GM19351 (cell line): ENCODE measurements around the gene TESK2.
"Not testable (repeated sequence)": the region's sequence is repeated elsewhere in the genome, so short reads cannot be mapped to it uniquely, and the experiment has no call there.

ENCODE experiments used
- ATAC-seq: cut with Tn5 transposase; IDR thresholded peaks from one replicate; pipeline ENCODE4 v1.9.1; 2021; ENCODE audit warnings: mild to moderate bottlenecking, moderate library complexity; ENCODE audit not compliant: unreplicated experiment

TESK2 gene

DNA sequence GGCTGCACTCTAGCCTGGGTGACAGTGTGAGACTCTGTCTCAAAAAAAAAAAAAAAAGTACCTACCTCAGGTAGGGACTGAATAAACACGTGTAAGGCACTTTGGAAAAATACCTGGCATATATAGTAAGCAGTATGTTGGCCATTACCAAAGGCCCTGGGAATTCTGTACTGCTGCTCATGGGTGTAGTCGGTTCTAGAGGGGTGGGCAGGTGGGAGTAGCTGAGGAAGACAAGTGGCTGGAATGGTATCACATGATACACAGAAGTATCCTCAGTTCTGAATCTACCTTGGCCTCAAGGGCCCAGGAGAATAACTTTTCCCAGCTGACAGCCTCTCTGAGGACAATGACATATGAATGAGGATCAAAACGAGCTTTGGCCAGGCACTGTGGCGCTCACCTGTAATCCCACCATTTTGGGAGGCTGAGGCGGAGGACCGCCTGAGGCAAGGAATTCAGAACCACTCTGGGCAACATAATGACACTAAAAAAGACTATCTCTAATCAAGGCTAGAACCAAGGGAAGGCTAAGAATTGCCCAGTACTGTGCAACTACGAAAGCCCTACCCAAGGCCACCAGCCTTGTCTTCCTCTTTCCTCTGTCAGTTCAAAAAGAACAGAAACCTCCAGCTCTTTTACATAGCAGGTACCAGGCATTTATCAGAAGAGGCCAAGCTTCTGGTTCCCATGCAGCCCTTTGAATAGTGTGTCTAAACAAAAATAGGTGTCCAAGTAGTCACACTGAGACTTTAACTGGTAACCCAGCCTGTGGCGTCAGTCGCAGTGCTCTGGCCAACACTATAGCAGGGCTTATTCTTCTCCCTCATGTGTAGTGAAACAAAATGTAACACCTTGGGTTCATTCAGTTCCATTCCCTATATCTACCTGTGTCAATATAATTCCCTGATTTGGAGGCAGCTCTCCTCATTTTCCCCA, 19.3 kb upstream of the TESK2 start:
- no peak for ATAC-seq

DNA sequence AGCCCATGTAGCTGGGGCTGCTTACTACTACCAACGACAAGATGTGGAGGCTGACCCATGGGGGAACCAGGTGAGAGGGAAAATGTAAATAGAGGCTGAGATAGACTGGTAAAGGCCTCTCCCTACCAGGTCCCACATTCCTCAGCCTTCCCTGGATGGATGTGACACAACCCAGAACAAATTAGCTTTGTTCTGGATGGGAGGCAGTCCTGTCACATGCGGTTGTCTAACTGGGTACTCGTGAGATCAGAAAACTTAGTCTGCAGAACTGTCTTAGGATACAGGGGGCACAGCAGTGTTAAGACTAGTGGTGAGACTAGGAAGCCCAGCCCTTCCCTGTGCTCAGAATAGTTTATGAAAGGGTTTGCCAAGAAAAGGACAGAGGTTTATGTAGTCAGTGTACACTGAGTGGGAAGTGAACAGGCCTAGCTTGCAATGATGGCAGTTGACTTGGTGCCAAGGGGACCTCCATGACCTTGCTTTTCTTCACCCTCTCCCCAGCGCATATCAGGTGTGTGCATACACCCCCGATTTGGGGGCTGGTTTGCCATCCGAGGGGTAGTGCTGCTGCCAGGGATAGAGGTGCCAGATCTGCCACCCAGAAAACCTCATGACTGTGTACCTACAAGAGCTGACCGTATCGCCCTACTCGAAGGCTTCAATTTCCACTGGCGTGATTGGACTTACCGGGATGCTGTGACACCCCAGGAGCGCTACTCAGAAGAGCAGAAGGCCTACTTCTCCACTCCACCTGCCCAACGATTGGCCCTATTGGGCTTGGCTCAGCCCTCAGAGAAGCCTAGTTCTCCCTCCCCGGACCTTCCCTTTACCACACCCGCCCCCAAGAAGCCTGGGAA, 17.6 kb upstream of the TESK2 start:
- no peak for ATAC-seq

- no peak for ATAC-seq
Measured at GRCh38 chr1:45507893-45508292, 16.9 kb upstream of the TESK2 start.

- ATAC-seq = no peak
Measured at GRCh38 chr1:45507195-45507594, 16.2 kb upstream of the TESK2 start.

- no peak for ATAC-seq
Measured at GRCh38 chr1:45503462-45504360, 12.7 kb upstream of the TESK2 start.

- ATAC-seq = no peak
Measured at GRCh38 chr1:45501505-45501859, 10.5 kb upstream of the TESK2 start.

- ATAC-seq = no peak
Measured at GRCh38 chr1:45499415-45499769, 8.4 kb upstream of the TESK2 start.

- ATAC-seq = no peak
Measured at GRCh38 chr1:45498279-45498678, 7.3 kb upstream of the TESK2 start.

GRCh38 chr1:45493116-45493697, 2.2 kb upstream of the TESK2 start:
- ATAC-seq = no peak

- no peak for ATAC-seq
Measured at GRCh38 chr1:45492691-45493090, 1.7 kb upstream of the TESK2 start.

- no peak for ATAC-seq
Measured at GRCh38 chr1:45491487-45492260, 711 bp upstream of the TESK2 start.

- ATAC-seq = no peak
Measured at GRCh38 chr1:45490121-45490625, 790 bp downstream of the TESK2 start.

- not testable (repeated sequence) for ATAC-seq
Measured at GRCh38 chr1:45489379-45489778, 1.6 kb downstream of the TESK2 start.

DNA sequence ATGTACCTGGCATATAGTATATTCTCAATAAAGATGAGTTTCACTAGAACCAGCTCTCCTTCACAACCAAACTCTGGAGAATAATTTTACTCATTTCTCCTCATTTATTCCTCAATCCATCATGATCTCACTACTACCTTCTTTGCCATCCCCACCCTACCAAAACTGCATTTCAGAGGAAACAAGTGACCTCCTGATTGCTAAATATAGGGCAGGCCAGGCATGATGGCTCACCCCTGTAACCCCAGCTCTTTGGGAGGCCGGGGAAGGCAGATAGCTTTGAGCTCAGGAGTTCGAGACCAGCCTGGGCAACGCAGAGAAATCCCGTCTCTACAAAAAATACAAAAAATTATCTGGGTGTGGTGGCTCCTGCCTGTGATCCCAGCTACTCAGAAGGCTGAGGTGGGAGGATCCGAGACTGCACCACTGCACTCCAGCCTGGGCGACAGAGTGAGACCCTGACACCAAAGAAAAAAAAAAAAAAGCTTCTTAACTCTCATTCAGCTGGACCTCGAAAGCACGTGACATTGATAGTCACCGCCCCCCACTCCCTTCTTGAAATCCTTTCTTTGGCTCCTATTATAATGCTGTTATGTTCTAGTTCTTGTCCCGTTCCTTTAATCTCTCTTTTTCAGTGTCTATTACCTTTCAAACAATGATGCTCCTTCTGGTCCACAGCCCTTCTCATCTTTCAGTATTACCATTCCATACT, 2.1 kb downstream of the TESK2 start:
- no peak for ATAC-seq

GRCh38 chr1:45485949-45486348, 5.0 kb downstream of the TESK2 start:
- no peak for ATAC-seq

DNA sequence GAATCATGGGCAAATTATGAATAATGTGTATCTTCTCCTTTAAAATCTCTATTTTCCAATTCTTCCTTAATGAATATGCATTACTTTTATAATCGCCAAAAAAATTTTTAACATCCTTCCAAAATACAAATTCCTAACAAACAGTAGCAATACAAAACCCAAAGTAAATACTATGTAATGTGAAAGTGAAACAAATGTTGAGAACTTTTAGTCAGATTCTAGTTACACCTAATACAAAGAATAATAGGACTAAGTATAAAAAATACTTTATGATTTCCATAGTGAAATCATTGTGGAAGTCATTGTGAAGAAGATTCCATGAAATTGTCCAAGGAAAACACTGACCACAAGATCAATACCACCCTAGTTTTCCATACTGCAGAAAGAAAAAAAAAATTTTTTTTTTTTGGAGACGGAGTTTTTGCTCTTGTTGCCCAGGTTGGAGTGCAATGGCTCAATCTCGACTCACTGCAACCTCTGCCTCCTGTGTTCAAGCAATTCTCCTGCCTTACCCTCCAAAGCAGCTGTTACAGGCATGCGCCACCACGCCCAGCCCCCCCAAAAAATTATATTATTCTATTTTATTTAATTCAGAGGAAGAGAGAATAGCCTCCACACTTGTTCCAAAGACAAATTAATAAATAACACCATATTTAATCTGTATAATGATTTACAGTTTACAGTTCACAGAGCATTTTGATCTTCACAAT, 11.8 kb downstream of the TESK2 start:
- ATAC-seq = no peak

DNA sequence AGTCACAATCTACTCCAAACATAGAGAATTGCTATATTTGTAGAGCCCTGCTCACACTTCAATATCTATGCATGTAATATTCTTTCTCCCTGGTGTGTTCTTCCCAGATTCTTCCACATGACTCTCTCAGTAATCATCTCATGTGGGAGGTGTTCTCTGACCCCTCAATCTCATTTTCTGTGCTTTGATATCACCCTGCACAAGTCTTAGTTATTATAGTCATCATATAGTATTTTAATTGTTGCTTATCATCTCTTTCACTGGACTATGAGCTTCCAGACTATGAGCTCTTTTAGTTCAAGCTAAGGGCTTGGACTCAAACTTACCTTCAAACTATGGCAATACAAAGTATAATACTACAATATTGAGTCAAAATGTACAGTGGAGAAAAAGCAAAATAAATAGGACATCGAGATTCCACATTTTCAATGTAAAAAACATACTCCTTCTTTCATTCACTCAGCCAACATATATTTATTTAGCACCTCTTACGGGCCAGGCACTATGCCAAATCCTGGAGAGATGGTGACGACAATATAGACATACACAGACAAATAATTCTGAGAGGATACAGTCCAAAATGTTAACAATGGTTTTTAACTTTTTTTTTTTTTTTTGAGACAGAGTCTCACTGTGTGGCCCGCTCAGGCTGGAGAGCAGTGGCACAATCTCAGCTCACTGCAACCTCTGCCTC, 12.7 kb downstream of the TESK2 start:
- no peak for ATAC-seq

GRCh38 chr1:45477646-45478045, 13.3 kb downstream of the TESK2 start:
- no peak for ATAC-seq
